GM21423 (cell line): ENCODE measurements around the gene EEF1A2.
A peak's percentile ranks its signal among the peaks of the same experiment; 100 is the strongest.
"Not testable (repeated sequence)": the region's sequence is repeated elsewhere in the genome, so short reads cannot be mapped to it uniquely, and the experiment has no call there.

Experiments used
- ATAC-seq: cut with Tn5 transposase; IDR thresholded peaks from one replicate; pipeline ENCODE4 v1.9.1; 2021; ENCODE audit warnings: mild to moderate bottlenecking, moderate library complexity; ENCODE audit not compliant: unreplicated experiment

Gene EEF1A2

GRCh38 chr20:63521602-63522001 lies 22.7 kb upstream of the EEF1A2 start:
- ATAC-seq, result no peak

GRCh38 chr20:63520934-63521601 lies 22.2 kb upstream of the EEF1A2 start:
- peak; percentile 39 for ATAC-seq

GRCh38 chr20:63520504-63520933 lies 21.6 kb upstream of the EEF1A2 start, which contains the start of gene PPDPF:
TSS of gene PPDPF (plus strand) at chr20:63520765. CDS start at chr20:63521309, 544 bp downstream.
- peak; percentile 74 for ATAC-seq

GRCh38 chr20:63519668-63520503 lies 21.0 kb upstream of the EEF1A2 start:
- peak; percentile 48 for ATAC-seq

GRCh38 chr20:63518946-63519667 lies 20.2 kb upstream of the EEF1A2 start:
- ATAC-seq, result no peak

- no peak for ATAC-seq
These were observed 19.5 kb upstream of the EEF1A2 start for GRCh38 chr20:63518351-63518861.

- no peak for ATAC-seq
These were observed 18.8 kb upstream of the EEF1A2 start for GRCh38 chr20:63517376-63518309.

GRCh38 chr20:63514520-63514919 lies 15.6 kb upstream of the EEF1A2 start:
- ATAC-seq, result not testable (repeated sequence)

- no peak for ATAC-seq
These were observed 14.3 kb upstream of the EEF1A2 start for GRCh38 chr20:63513207-63513606.

GRCh38 chr20:63509088-63509564 lies 10.2 kb upstream of the EEF1A2 start:
- ATAC-seq, result no peak

- no peak for ATAC-seq
These were observed 9.3 kb upstream of the EEF1A2 start for GRCh38 chr20:63508072-63508768.

- ATAC-seq, result no peak
These were observed 8.3 kb upstream of the EEF1A2 start for GRCh38 chr20:63507083-63507743.

GRCh38 chr20:63505723-63506122 lies 6.8 kb upstream of the EEF1A2 start:
- no peak for ATAC-seq

- no peak for ATAC-seq
These were observed 6.4 kb upstream of the EEF1A2 start for GRCh38 chr20:63505281-63505680.

GRCh38 chr20:63504642-63505041 lies 5.8 kb upstream of the EEF1A2 start:
- ATAC-seq, result no peak

- ATAC-seq, result no peak
These were observed 4.6 kb upstream of the EEF1A2 start for GRCh38 chr20:63503524-63503923.

- ATAC-seq, result no peak
These were observed 3.8 kb upstream of the EEF1A2 start for GRCh38 chr20:63502671-63503172.

GRCh38 chr20:63501818-63502670 lies 3.2 kb upstream of the EEF1A2 start:
- no peak for ATAC-seq
